Measurements from ENCODE around the gene DESI1.

Gene DESI1

DNA sequence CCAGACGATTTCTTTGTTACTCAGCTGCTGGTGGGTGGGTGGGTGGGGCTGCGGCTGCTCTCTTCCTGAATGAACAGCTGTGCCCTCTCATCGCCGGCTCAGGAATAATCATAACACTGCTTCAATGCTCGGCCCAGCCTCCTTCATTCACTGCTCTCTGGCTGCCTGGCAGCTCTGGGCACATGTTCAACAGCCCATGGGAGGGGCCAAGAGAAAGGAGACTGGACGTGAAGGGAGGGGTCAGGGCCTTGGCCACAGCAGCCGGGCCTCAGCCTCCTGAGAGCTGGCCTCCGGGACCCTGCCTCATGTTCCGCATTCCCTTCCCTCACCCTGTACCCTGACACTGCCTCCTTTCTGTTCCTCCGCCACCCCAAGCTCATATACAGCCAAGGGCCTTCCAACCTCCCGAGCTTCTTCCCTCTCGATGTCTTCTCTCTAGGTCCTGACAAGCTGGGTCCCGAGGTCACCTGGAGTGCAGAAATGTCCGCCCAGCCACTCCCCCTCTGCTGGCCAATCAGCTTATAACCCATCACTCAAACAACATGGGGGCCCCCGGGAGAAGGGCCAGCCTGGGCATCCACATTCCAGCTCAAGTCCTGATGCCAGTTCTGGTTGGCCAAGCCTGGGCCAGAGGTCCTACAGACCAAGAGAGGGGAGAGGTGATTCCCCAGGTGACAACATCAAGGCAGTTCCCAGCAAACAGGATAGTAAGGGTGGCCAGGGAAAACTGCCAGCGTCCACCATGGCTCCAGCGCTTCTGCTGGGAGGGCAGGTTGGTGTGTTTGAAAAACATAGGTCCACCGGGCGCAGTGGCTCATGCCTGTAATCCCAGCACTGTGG is 63.2 kb downstream of the DESI1 start:
- DNase-seq (ENCODE audit: low spot score) = no peak

DNA sequence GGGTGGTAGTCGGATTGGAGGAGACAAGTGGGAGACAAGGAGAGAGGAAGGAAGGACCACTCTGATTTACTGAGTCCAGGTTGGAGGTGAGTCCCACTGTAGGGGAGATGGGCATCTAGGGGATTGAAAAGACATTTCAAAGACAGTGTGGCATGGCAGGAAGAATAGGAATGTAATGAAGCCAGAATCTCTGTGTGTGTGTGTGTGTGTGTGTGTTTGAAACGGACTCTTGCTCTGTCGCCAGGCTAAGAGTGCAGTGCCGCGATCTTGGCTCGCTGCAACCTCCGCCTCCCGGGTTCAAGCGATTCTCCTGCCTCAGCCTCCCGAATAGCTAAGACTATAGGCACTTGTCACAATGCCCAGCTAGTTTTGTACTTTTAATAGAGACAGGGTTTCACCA is 64.3 kb downstream of the DESI1 start:
- no peak for DNase-seq (ENCODE audit: low spot score)

DNA sequence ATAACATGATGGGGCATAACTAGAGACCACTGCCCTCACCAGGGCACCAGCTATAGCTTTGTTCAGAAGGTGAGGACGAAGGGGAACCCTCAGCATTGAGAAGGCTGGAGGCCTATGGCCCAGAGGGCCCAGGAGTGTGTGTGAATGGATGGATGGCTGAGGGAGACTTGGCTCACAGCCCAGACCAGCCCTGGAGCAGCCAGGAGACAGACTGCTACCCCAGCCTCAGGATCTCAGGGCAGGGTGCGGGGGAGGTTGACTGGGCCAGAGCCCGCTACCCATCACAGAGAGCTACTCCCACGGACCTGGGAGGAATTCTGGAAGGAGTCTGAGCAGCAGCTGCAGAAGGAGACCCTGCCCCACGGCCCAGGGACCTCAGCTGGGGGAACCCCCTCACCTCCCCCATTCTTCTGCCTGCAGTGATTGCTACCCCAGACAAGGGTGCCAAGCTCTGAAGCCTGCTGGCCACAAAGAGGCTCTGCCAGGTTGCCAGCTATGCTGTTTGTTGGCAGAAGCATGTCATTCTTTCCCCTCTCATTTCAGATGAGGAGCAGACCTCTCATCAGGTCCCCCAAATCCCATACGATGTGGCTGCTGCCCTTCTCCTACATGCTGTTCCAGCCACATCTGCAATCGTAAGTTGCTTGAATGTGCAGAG is 65.4 kb downstream of the DESI1 start:
- DNase-seq (ENCODE audit: low spot score) = no peak

DNA sequence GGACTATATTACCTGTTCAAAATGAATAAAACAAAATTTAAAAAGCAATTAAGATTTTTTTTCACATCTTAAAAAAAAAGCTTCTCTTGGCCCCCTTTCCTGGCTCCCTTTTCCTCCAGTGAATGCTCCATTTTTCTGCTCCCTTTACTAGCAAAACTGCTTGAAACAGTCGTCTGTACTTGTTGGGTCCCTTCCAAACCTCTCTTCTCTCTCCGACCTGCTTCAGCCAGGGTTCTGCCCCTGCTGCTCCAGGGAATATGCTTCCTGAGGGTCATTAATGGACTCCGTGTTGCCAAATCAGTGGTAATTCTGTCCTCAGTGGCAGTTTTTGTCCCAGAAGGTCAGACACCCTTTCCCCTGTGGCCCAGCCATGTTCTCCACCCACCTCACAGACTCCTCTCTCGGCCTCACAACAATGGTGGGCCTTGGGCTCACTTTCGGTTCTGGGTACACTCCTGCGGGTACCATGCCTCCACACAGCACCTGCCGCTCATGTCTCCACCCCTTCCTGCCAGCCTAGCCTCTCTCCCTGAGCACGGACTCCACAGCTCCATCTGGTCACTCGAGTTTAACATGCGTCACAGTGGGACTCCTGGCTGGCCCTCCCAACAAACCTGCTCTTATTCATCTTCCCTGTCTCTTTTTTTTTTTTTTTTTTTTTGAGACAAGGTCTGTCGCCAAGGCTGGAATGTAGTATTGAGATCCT is 68.8 kb downstream of the DESI1 start:
- no peak for DNase-seq (ENCODE audit: low spot score)

DNA sequence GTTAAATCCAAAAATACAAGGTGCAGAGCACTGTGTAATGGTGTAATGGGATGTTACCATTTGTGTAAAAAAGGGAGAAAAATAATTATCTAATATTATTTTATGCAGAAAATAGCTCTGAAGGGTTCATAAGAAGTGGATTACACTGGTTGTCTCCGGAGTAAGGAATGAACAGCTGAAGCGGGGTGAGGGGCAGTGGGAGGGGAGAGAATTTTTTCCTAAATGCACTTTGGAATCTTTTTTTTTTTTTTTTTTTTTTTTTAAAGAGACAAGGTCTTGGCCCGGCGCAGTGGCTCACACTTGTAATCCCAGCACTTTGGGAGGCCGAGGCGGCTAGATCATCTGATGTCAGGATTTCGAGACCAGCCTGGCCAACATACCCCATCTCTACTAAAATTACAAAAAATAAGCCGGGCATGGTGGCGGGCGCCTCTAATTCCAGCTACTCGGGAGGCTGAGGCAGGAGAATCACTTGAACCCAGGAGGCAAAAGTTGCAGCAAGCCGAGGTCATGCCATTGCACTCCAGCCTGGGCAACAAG is 69.8 kb downstream of the DESI1 start:
- DNase-seq (ENCODE audit: low spot score) = no peak

DNA sequence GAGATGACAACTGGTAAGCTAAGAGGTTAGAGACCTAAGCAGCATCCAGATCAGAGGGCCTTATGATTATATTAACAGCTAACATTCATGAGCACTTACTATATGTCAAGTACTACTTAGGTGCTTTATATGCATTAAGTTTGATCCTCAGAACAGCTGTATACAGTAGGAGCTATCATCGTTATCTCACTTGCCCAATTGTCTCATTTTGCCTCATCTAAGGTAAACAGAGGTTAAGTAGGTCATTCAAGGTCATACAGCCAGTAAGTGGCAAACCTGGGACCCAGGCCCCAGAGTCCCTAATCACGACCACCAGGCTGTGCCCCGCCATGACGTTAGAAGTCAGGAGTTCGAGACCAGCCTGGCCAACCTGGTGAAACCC is 72.0 kb downstream of the DESI1 start:
- no peak for DNase-seq (ENCODE audit: low spot score)
